ENCODE measurements around the gene SLC1A2.
A peak's percentile ranks its signal among the peaks of the same experiment; 100 is the strongest.

The SLC1A2 gene

DNA sequence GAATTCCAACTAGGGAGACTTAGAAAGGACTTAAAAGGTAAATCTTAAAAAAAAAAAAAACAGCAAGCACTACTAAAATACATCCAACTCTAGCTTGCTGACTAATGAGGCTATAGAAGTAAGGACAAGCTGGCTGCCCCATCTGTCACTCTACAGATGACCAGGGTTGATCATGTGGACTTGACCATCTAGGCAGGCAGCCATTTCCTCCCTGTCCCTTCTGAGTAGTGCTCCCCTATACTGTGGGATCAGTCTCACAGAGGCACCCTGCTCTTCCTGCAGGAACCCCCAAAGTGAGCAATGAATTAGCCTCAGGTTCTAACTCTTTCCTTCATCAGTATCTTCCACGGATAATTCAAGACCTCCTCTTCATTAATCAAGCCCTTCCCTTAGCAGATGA, 12.3 kb downstream of the SLC1A2 start:
- H3K4me3 ChIP-seq (ENCODE audit: low read depth, low read length), result no peak overlapping the region
- ChIA-PET CTCF (no interaction called here), POLR2A (no interaction called here)
- no peak for DNase-seq (ENCODE audit: low read depth, low spot score)
- TF ChIP-seq, protein P1, sequence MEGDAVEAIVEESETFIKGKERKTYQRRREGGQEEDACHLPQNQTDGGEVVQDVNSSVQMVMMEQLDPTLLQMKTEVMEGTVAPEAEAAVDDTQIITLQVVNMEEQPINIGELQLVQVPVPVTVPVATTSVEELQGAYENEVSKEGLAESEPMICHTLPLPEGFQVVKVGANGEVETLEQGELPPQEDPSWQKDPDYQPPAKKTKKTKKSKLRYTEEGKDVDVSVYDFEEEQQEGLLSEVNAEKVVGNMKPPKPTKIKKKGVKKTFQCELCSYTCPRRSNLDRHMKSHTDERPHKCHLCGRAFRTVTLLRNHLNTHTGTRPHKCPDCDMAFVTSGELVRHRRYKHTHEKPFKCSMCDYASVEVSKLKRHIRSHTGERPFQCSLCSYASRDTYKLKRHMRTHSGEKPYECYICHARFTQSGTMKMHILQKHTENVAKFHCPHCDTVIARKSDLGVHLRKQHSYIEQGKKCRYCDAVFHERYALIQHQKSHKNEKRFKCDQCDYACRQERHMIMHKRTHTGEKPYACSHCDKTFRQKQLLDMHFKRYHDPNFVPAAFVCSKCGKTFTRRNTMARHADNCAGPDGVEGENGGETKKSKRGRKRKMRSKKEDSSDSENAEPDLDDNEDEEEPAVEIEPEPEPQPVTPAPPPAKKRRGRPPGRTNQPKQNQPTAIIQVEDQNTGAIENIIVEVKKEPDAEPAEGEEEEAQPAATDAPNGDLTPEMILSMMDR (IDR thresholded peaks at IDR 0.05; ENCODE audit: insufficient read depth, low read length, missing control alignments), result no peak

- TF ChIP-seq, protein P1 (IDR thresholded peaks at IDR 0.05; ENCODE audit: insufficient read depth, low read length, missing control alignments), result peak; percentile 47
- DNase-seq (ENCODE audit: low read depth, low spot score), result no peak
- CTCF ChIA-PET, result interaction anchor here (1.0 to 4.9 kb wide), 12 partner anchors 9 to 512 kb away, joined by 3 to 34 read pairs (median 5); no protein-coding TSS in a partner anchor
- POLR2A ChIA-PET, result no interaction called here
- H3K4me3 ChIP-seq (ENCODE audit: low read depth, low read length), result no peak overlapping the region
Measured at GRCh38 chr11:35404388-35404775, 15.0 kb downstream of the SLC1A2 start.

GRCh38 chr11:35403765-35404387, 15.5 kb downstream of the SLC1A2 start:
- H3K4me3 ChIP-seq (ENCODE audit: low read depth, low read length), result no peak overlapping the region
- CTCF ChIA-PET, result interaction anchor here (0.9 to 4.9 kb wide), 13 partner anchors 9 to 818 kb away, joined by 3 to 34 read pairs (median 5); no protein-coding TSS in a partner anchor

DNA sequence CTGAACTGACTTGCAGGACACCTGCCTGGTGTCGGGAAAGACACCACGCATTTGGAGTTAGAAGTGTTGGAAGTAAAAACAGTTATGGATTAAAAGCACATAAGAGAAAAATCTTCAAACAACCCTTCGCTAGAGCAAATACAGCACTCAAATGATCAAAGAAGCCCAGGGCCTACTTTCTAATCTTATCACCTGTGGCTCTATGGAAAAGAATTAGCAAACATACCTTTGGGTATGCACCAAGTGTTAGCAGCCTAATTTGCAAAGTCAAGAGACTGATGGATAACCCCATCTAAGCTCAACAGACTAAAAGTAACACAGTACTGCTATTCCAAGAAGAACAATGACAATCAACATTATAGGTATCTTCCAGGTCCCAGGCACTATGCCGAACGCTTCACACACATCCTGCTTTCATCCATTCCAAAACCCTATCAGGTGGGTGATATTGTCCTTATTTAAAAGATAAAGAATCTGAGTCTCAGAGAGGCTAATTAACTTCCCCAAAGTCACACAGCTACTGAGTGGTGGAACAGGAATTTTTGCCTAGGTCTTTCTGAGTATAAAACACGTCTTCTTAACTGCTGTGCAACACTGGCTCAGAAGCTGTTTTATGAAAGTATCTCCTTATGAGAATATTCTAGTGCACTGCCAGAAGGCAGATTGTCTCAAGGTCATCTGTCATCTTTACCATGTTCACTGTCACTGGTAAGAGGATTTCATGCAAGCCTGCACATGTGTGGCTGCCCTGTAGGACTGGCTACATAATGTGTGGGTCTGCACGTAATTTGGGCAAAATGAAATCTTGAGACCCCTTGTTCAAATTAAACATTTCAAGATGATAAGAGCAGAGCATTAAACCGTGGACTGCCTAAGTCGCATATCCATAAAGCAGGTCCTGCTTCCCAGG, 16.4 kb downstream of the SLC1A2 start:
- TF ChIP-seq, protein P1 (IDR thresholded peaks at IDR 0.05; ENCODE audit: insufficient read depth, low read length, missing control alignments), result no peak
- CTCF ChIA-PET, result interaction anchor here (0.9 to 4.9 kb wide), 14 partner anchors 9 to 817 kb away, joined by 3 to 34 read pairs (median 5); no protein-coding TSS in a partner anchor
- H3K4me3 ChIP-seq (ENCODE audit: low read depth, low read length), result no peak overlapping the region
- no peak for DNase-seq (ENCODE audit: low read depth, low spot score)
- POLR2A ChIA-PET, result no interaction called here

More at GRCh38 chr11:35403765-35404387, 15.5 kb downstream of the SLC1A2 start:
- no peak for DNase-seq (ENCODE audit: low read depth, low spot score)
- TF ChIP-seq, protein P1 (IDR thresholded peaks at IDR 0.05; ENCODE audit: insufficient read depth, low read length, missing control alignments), result no peak
- POLR2A ChIA-PET, result no interaction called here

GRCh38 chr11:35398881-35399280, 20.5 kb downstream of the SLC1A2 start:
- DNase-seq (ENCODE audit: low read depth, low spot score), result no peak
- TF ChIP-seq, protein P1 (IDR thresholded peaks at IDR 0.05; ENCODE audit: insufficient read depth, low read length, missing control alignments), result no peak
- POLR2A ChIA-PET, result no interaction called here
- CTCF ChIA-PET, result no interaction called here
- no peak overlapping the region for H3K4me3 ChIP-seq (ENCODE audit: low read depth, low read length)

DNA sequence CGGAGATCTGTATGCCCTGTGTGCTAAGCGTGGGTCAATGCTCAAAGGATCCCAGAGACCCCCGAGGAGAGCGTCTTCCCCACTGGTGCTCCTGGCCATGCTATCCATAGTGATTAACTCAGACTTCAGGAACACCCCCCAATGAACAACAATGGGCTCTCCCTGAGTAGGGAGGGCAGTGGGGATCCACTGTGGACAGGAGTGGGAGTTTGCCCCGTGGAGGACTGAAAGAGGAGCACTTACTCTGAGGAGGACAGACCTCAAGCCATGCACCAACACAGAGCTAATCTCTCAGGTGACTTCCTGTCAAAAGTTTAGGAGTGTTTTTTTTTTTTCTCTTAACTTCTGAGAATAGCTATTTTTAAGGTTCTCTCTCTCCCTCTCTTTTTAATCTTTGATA, 24.4 kb downstream of the SLC1A2 start:
- no peak for DNase-seq (ENCODE audit: low read depth, low spot score)
- TF ChIP-seq, protein P1 (IDR thresholded peaks at IDR 0.05; ENCODE audit: insufficient read depth, low read length, missing control alignments), result no peak
- H3K4me3 ChIP-seq (ENCODE audit: low read depth, low read length), result no peak overlapping the region
- ChIA-PET POLR2A (no interaction called here), CTCF (interaction anchor here (1.4 to 10.9 kb wide), 8 partner anchors 8 to 809 kb away, joined by 3 to 204 read pairs (median 5); no protein-coding TSS in a partner anchor)
